Frontal cortex (tissue), 4 donors: ENCODE results near the gene ERC1. TPM values are rescaled to one million over a fixed set of nuclear protein-coding genes. Genes with fewer than 3 reads are reported as not detected.
"Not testable (repeated sequence)": the region's sequence is repeated elsewhere in the genome, so short reads cannot be mapped to it uniquely, and the experiment has no call there.

Source experiments
- DNase-seq, 2 donors: peaks; one replicate each; pipeline ENCODE4 v3.0.0; 2012; ENCODE audit warnings: low spot score in 2 of 2
- FAIRE-seq: peaks from 2 replicates; lab custom pipeline; 2012; peaks lifted over from hg19 to GRCh38; lab: Jason Lieb, UNC
- total RNA-seq: library from RNA; depleted of rRNA; stranded (reverse); fragments of >200 nt; gene quantifications from one replicate; pipeline ENCODE4 v1.2.3, GENCODE V29; 2014
- donor health status: control.
- donor health status: control.
- donor health status: control.

Gene ERC1
- total RNA-seq, 1 donor from 2014 or later: 128 TPM

- FAIRE-seq: no peak
- DNase-seq: no peak
These were observed 28.3 kb downstream of the ERC1 start for GRCh38 chr12:1019283-1019682.

- DNase-seq (no peak), FAIRE-seq (no peak)
These were observed 29.4 kb downstream of the ERC1 start for GRCh38 chr12:1020389-1020788.

- FAIRE-seq (no peak), DNase-seq (no peak)
These were observed 31.3 kb downstream of the ERC1 start for GRCh38 chr12:1022032-1022970.

- DNase-seq: no peak
- FAIRE-seq: no peak
These were observed 39.8 kb downstream of the ERC1 start for GRCh38 chr12:1030779-1031178.

GRCh38 chr12:1034243-1034642, 43.2 kb downstream of the ERC1 start:
- peak; percentile 10 for FAIRE-seq
- no peak for DNase-seq

- no peak for FAIRE-seq
- DNase-seq: no peak
These were observed 43.9 kb downstream of the ERC1 start for GRCh38 chr12:1034751-1035457.

- no peak for FAIRE-seq
- no peak for DNase-seq
These were observed 50.5 kb downstream of the ERC1 start for GRCh38 chr12:1041478-1041877.

GRCh38 chr12:1044199-1044598, 53.2 kb downstream of the ERC1 start:
- no peak for FAIRE-seq
- DNase-seq: no peak

GRCh38 chr12:1044696-1045095, 53.7 kb downstream of the ERC1 start:
- no peak for DNase-seq

GRCh38 chr12:1046727-1047126, 55.7 kb downstream of the ERC1 start:
- DNase-seq: no peak
- FAIRE-seq: no peak

More at GRCh38 chr12:1044696-1045095, 53.7 kb downstream of the ERC1 start:
- FAIRE-seq: no peak

GRCh38 chr12:1047898-1048660, 57.1 kb downstream of the ERC1 start:
- peak in 1 of 2 donors; percentile 34 for DNase-seq
- FAIRE-seq: no peak

- no peak for FAIRE-seq
- no peak for DNase-seq
These were observed 59.2 kb downstream of the ERC1 start for GRCh38 chr12:1050059-1050707.

- not testable (repeated sequence) for FAIRE-seq, DNase-seq
These were observed 60.6 kb downstream of the ERC1 start for GRCh38 chr12:1051672-1052071.

- DNase-seq: no peak
- FAIRE-seq: no peak
These were observed 62.7 kb downstream of the ERC1 start for GRCh38 chr12:1053690-1054089.

GRCh38 chr12:1054117-1054870, 63.3 kb downstream of the ERC1 start:
- DNase-seq (no peak), FAIRE-seq (no peak)

- no peak for DNase-seq
- no peak for FAIRE-seq
These were observed 65.4 kb downstream of the ERC1 start for GRCh38 chr12:1056390-1056789.

- DNase-seq (no peak), FAIRE-seq (no peak)
These were observed 67.4 kb downstream of the ERC1 start for GRCh38 chr12:1058423-1058822.

GRCh38 chr12:1059162-1059561, 68.1 kb downstream of the ERC1 start:
- no peak for FAIRE-seq

GRCh38 chr12:1063852-1064251, 72.8 kb downstream of the ERC1 start:
- DNase-seq (no peak), FAIRE-seq (no peak)

More at GRCh38 chr12:1059162-1059561, 68.1 kb downstream of the ERC1 start:
- no peak for DNase-seq
